Measurements from ENCODE around the gene LUC7L. TPM values are rescaled to one million over a fixed set of nuclear protein-coding genes. Genes with fewer than 3 reads are reported as not detected.

Gene LUC7L
- polyA plus RNA-seq, 2 of the 4 experiments (the other 2 are of a cell fraction) = 51.6 to 67.6 TPM

- Histone ChIP-seq H3K27ac (peak overlapping the region in 1 of 2 experiments; percentile 82; a peak in 2 of 6 replicates), H3K9me3 (no peaks in the 10 kb centered on the region), H3K4me2 (peak overlapping the region; percentile 100), H3K4me1 (peaks cover 9% of the 10 kb centered on the region; the same call in 1 of the 3 replicates), H3K4me3 (peak overlapping the region; percentile 48; the same call in 2 of the 3 replicates)
- ATAC-seq (peak in 1 of 2 experiments; percentile 3; a peak in 3 of 6 replicates), DNase-seq (ENCODE audit: low read depth in 1 of 2, low spot score in 1 of 2) (peak; percentile 49 to 88), FAIRE-seq (no peak)
- ChIA-PET CTCF (interaction anchor here (0.5 to 5.8 kb wide), 31 partner anchors 10 to 200 kb away, joined by 3 to 104 read pairs (median 5); partner anchors contain the start of genes HBM and RHBDF1), POLR2A (interaction anchor here (1.3 kb wide), 1 partner anchor 10 kb away, joined by 3 read pairs; no protein-coding TSS in a partner anchor)
- no peak for TF ChIP-seq PBX3 (IDR thresholded peaks at IDR 0.05)
- peak in 1 of 2 experiments; percentile 60; a peak in 2 of 5 replicates for TF ChIP-seq RAD21 (conservative IDR thresholded peaks at IDR 0.05 in 1 of 2, IDR thresholded peaks at IDR 0.05 in 1 of 2)
- no peak for TF ChIP-seq HES2 (IDR thresholded peaks at IDR 0.05)
- 0 out of 3 replicates have a peak, but pooled peaks have one; percentile 4 for TF ChIP-seq BCL3 (IDR thresholded peaks at IDR 0.05)
- TF ChIP-seq FOSB (CRISPR knock-in tag; IDR thresholded peaks at IDR 0.05) = no peak
- TF ChIP-seq CTCF (IDR thresholded peaks at IDR 0.05) = peak; percentile 90; the same call in 2 of the 3 replicates
- TF ChIP-seq HOXB5 (CRISPR knock-in tag; IDR thresholded peaks at IDR 0.05) = no peak
- no peak for TF ChIP-seq EHF (CRISPR knock-in tag; IDR thresholded peaks at IDR 0.05)
- no peak for TF ChIP-seq ELK1 (IDR thresholded peaks at IDR 0.05; ENCODE audit: low read depth, low read length)
- TF ChIP-seq ZSCAN20 (CRISPR knock-in tag; IDR thresholded peaks at IDR 0.05) = no peak
- peak in 1 of 2 experiments; percentile 23; a peak in 1 of 5 replicates for TF ChIP-seq JUN (IDR thresholded peaks at IDR 0.05)
- TF ChIP-seq CBX2 (IDR thresholded peaks at IDR 0.05; ENCODE audit: borderline replicate concordance, low read depth) = no peak
- TF ChIP-seq ESRRA (IDR thresholded peaks at IDR 0.05; ENCODE audit: borderline replicate concordance, low read length) = no peak
- TF ChIP-seq SMC3 (IDR thresholded peaks at IDR 0.05) = peak; percentile 71
- TF ChIP-seq TFCP2L1 (CRISPR knock-in tag; IDR thresholded peaks at IDR 0.05) = no peak
- no peak for TF ChIP-seq MAFK (IDR thresholded peaks at IDR 0.05; ENCODE audit: partially characterized antibody)
- no peak for TF ChIP-seq GATA3 (IDR thresholded peaks at IDR 0.05; ENCODE audit: borderline replicate concordance)
- WGBS (ENCODE audit: missing lambda C conversion rate) = 8% methylated on average over 22 of the region's 22 CpGs
These were observed 47.7 kb downstream of the LUC7L start for GRCh38 chr16:181565-182021.

- Histone ChIP-seq H3K4me2 (peak overlapping the region; percentile 100), H3K4me1 (peaks cover 9% of the 10 kb centered on the region; the same call in 1 of the 3 replicates), H3K27ac (peak overlapping the region; percentile 56 to 82; a peak in 5 of 6 replicates), H3K4me3 (peak overlapping the region; percentile 48), H3K9me3 (no peaks in the 10 kb centered on the region)
- ATAC-seq = peak; percentile 71 to 78
- no peak for FAIRE-seq
- ChIA-PET POLR2A (interaction anchor here (1.0 to 1.6 kb wide), 2 partner anchors 74 to 114 kb away, joined by 4 to 7 read pairs; no protein-coding TSS in a partner anchor), CTCF (interaction anchor here (0.6 to 5.8 kb wide), 66 partner anchors 11 to 200 kb away, joined by 3 to 104 read pairs (median 4); partner anchors contain the start of genes FAM234A, HBM and RHBDF1)
- peak; percentile 49 to 88 for DNase-seq (ENCODE audit: low read depth in 1 of 2, low spot score in 1 of 2)
- WGBS (ENCODE audit: missing lambda C conversion rate) = under 1% methylated on average over 22 of the region's 89 CpGs
- peak in 1 of 2 experiments; percentile 65; a peak in 1 of 5 replicates for TF ChIP-seq JUN (IDR thresholded peaks at IDR 0.05)
- TF ChIP-seq EHF (CRISPR knock-in tag; IDR thresholded peaks at IDR 0.05) = no peak
- peak; percentile 79; the same call in 1 of the 2 replicates for TF ChIP-seq ATOH8 (CRISPR knock-in tag; IDR thresholded peaks at IDR 0.05; ENCODE audit: low read depth)
- peak in 1 of 2 experiments; percentile 83; a peak in 3 of 5 replicates for TF ChIP-seq RAD21 (conservative IDR thresholded peaks at IDR 0.05 in 1 of 2, IDR thresholded peaks at IDR 0.05 in 1 of 2)
- TF ChIP-seq HOXA7 (CRISPR knock-in tag; IDR thresholded peaks at IDR 0.05) = peak; percentile 85; the same call in 1 of the 2 replicates
- peak; percentile 86; the same call in 1 of the 2 replicates for TF ChIP-seq FOSB (CRISPR knock-in tag; IDR thresholded peaks at IDR 0.05)
- TF ChIP-seq REST (IDR thresholded peaks at IDR 0.05) = peak; percentile 82
- TF ChIP-seq RFX5 (IDR thresholded peaks at IDR 0.05) = peak; percentile 19; the same call in 1 of the 2 replicates
These were observed 48.3 kb downstream of the LUC7L start for GRCh38 chr16:180681-181564.
